NCI-H69 (cell line): ENCODE measurements around the gene CHST15.

ENCODE experiments used
- DNase-seq: peaks from one replicate; lab custom pipeline; 2025; lab: John Stamatoyannopoulos, UW

Gene CHST15

DNA sequence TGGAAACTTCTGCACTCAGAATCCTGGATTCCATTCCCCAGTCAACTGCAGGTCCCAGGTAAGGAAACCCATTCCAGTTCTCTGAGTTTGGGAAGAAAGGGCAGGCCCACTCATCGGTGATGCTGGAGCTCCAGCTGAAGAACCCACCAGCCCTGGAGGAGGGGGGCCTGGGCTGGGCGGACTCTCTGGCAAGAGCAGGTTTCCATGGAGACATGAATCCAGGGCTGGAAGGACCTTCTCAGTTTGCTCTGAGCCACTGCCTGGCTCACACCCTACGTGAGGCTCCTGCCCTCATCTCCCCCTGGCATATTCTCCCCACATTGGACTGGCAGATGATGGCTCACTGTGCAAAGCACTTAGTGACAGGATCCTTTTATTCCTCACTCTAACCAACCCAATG lies 128.4 kb downstream of the CHST15 start:
- DNase-seq, result no peak

DNA sequence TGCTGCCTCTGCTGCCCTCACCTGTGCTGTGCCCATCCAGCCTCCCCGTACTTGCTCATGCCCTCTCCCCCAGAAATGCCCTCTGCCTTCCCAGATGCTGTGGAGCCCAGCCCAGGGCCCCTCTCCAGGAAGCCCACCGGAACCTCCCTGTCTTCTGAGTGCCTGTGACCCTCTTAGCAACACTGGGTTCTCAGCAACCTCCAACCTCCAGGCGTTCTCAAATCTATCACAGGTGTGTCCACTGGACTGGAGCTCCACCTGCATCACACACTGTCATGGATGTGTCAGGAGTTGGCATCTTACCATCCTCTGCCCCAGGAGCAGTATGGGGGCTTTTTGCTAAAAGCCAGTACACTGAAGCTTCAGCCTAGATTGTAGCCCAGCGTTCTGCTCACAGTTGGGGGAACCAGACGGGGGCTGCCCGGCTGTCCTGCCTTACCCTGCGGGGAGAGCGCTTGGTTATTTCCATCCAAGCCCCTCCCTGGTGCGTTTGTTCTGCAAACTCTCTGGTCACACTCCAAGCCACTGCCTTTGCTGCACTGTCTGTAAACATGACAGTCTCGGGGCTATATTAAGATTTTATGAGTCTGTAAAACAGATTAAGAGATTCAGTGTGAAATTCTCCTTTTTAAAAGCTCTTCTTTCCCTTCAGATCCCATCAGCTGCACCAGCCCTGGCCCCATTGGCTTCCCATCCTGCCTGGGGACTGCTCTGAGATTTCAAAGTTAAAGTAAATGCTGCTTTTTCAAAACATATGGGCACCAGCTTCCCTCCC lies 130.5 kb downstream of the CHST15 start:
- DNase-seq, result no peak

DNA sequence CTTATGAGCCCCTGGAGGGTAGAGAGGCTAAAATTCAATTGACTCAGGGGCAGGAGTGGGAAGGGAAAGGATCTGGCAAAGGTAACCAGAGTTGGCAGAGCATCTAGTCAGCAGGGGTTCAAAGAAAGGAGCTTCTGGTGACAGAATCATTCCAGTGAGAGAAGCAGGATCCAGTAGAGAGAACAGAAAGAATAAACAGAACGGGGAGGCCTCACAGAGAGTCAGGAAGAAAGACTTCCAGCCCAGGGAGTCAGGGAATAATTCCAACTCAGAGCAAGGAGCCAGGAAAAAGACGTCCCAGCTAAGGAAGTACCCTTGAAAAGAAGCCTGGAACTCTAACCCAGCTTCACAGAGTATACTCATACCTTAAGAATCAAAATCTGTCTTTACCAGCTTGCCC lies 135.2 kb downstream of the CHST15 start:
- DNase-seq, result no peak
